ENCODE data around the gene IFITM1.
"Not testable (repeated sequence)": the region's sequence is repeated elsewhere in the genome, so short reads cannot be mapped to it uniquely, and the experiment has no call there.

Gene IFITM1

GRCh38 chr11:313787-314553 is at the start of gene IFITM1:
Gene IFITM1, plus strand, starts transcription at chr11:314040. Its CDS starts 131 bp downstream, at chr11:314171.
- Histone ChIP-seq H3K9me3 (ENCODE audit: control insufficient read depth, insufficient read depth, low read length) (no peaks in the 10 kb centered on the region), H3K4me3 (ENCODE audit: low read depth, low read length) (peak within 1 kb of the TSS; percentile 96), H3K27me3 (ENCODE audit: control insufficient read depth, insufficient read depth, low read length) (no peaks in the 10 kb centered on the region), H3K36me3 (ENCODE audit: control insufficient read depth, insufficient read depth, low read length) (peaks cover 14% of the 10 kb centered on the region), H3K9ac (ENCODE audit: low read depth, low read length) (peak within 1 kb of the TSS; percentile 85), H3K4me1 (ENCODE audit: control insufficient read depth, insufficient read depth, low read length) (peaks cover 24% of the 10 kb centered on the region)

DNA sequence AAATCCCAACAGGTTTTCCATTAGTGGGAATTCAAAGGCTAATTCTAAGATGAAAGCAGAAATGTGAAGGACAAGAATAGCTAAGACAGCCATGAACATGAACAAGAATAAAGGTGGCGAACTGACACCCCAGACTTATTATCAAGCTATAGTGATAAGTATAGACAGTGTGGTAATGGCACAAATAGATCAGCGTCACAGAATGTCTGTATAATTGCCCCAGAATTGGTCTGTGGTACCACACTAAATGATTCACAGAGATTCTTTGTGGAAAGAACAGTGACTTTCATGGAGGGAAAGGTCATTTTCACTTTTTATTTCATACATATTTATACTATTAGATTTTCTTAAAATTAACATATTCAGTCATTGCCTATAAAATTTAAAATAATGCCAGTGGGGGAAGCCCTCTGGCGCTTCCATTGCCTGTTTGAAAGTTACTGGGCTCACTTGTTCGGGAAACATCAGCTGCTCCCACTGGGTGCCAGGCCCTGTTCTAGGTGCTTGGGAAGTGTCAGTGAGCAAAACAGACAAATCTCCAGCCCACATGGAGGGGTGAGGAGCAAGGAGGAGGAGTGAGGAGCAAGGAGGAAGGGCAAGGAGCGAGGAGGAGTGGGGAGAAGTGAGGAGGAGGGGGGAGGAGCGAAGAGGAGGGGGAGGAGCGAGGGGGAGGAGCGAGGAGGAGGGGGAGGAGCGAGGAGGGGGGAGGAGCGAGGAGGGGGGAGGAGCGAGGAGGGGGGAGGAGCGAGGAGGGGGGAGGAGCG is 47.0 kb upstream of the IFITM1 start:
- Histone ChIP-seq H3K36me3 (ENCODE audit: control insufficient read depth, insufficient read depth, low read length) (no peaks in the 10 kb centered on the region), H3K9ac (ENCODE audit: low read depth, low read length) (no peak overlapping the region), H3K27me3 (ENCODE audit: control insufficient read depth, insufficient read depth, low read length) (peaks cover 3% of the 10 kb centered on the region), H3K4me1 (ENCODE audit: control insufficient read depth, insufficient read depth, low read length) (peaks cover 11% of the 10 kb centered on the region), H3K9me3 (ENCODE audit: control insufficient read depth, insufficient read depth, low read length) (no peaks in the 10 kb centered on the region), H3K4me3 (ENCODE audit: low read depth, low read length) (peak overlapping the region; percentile 13)

- Histone ChIP-seq H3K27me3 (ENCODE audit: control insufficient read depth, insufficient read depth, low read length) (peaks cover 3% of the 10 kb centered on the region), H3K9me3 (ENCODE audit: control insufficient read depth, insufficient read depth, low read length) (no peaks in the 10 kb centered on the region), H3K9ac (ENCODE audit: low read depth, low read length) (no peak overlapping the region), H3K4me1 (ENCODE audit: control insufficient read depth, insufficient read depth, low read length) (peaks cover 11% of the 10 kb centered on the region), H3K36me3 (ENCODE audit: control insufficient read depth, insufficient read depth, low read length) (no peaks in the 10 kb centered on the region), H3K4me3 (ENCODE audit: low read depth, low read length) (peak overlapping the region; percentile 67)
These were observed 46.3 kb upstream of the IFITM1 start for GRCh38 chr11:267491-267994.

DNA sequence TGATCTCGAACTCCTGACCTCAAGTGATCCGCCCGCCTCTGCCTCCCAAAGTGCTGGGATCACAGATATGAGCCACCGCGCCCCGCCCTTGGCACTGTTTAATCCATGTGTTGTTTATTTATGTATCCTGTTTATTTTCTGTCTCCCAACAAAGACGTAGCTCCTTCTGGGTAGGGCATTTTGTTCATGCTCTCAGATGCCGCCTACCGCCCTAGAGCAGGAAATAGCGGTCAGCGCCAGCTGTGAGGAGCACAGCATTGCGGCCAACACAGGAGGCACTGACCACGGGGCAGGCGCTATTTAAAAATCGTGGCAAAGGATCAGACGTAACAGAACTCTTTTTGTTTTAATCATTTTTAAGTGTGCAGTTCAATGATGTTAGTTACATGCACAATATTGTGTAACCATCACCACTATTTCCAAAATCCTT is 45.1 kb upstream of the IFITM1 start:
- H3K9ac ChIP-seq (ENCODE audit: low read depth, low read length); H3K36me3 ChIP-seq (ENCODE audit: control insufficient read depth, insufficient read depth, low read length); H3K9me3 ChIP-seq (ENCODE audit: control insufficient read depth, insufficient read depth, low read length); H3K27me3 ChIP-seq (ENCODE audit: control insufficient read depth, insufficient read depth, low read length): not testable (repeated sequence)
- Histone ChIP-seq H3K4me3 (ENCODE audit: low read depth, low read length) (peak overlapping the region; percentile 67), H3K4me1 (ENCODE audit: control insufficient read depth, insufficient read depth, low read length) (peaks cover 11% of the 10 kb centered on the region)

GRCh38 chr11:269146-269890 is 44.5 kb upstream of the IFITM1 start:
- Histone ChIP-seq H3K9ac (ENCODE audit: low read depth, low read length) (no peak overlapping the region), H3K4me1 (ENCODE audit: control insufficient read depth, insufficient read depth, low read length) (peaks cover 11% of the 10 kb centered on the region), H3K9me3 (ENCODE audit: control insufficient read depth, insufficient read depth, low read length) (no peaks in the 10 kb centered on the region), H3K4me3 (ENCODE audit: low read depth, low read length) (peak overlapping the region; percentile 67), H3K36me3 (ENCODE audit: control insufficient read depth, insufficient read depth, low read length) (no peaks in the 10 kb centered on the region), H3K27me3 (ENCODE audit: control insufficient read depth, insufficient read depth, low read length) (peaks cover 3% of the 10 kb centered on the region)

GRCh38 chr11:270451-271318 is 43.2 kb upstream of the IFITM1 start:
- H3K9ac ChIP-seq (ENCODE audit: low read depth, low read length), result no peak overlapping the region
- no peaks in the 10 kb centered on the region for H3K9me3 ChIP-seq (ENCODE audit: control insufficient read depth, insufficient read depth, low read length)
- no peaks in the 10 kb centered on the region for H3K36me3 ChIP-seq (ENCODE audit: control insufficient read depth, insufficient read depth, low read length)
- peaks cover 14% of the 10 kb centered on the region for H3K4me1 ChIP-seq (ENCODE audit: control insufficient read depth, insufficient read depth, low read length)
- H3K27me3 ChIP-seq (ENCODE audit: control insufficient read depth, insufficient read depth, low read length), result peaks cover 3% of the 10 kb centered on the region
- no peak overlapping the region for H3K4me3 ChIP-seq (ENCODE audit: low read depth, low read length)

- Histone ChIP-seq H3K4me3 (ENCODE audit: low read depth, low read length) (no peak overlapping the region), H3K27me3 (ENCODE audit: control insufficient read depth, insufficient read depth, low read length) (peaks cover 3% of the 10 kb centered on the region), H3K4me1 (ENCODE audit: control insufficient read depth, insufficient read depth, low read length) (peaks cover 14% of the 10 kb centered on the region), H3K9ac (ENCODE audit: low read depth, low read length) (no peak overlapping the region), H3K36me3 (ENCODE audit: control insufficient read depth, insufficient read depth, low read length) (no peaks in the 10 kb centered on the region), H3K9me3 (ENCODE audit: control insufficient read depth, insufficient read depth, low read length) (no peaks in the 10 kb centered on the region)
These were observed 42.5 kb upstream of the IFITM1 start for GRCh38 chr11:271319-271715.

GRCh38 chr11:272195-272930 is 41.5 kb upstream of the IFITM1 start:
- Histone ChIP-seq H3K4me3 (ENCODE audit: low read depth, low read length) (no peak overlapping the region), H3K4me1 (ENCODE audit: control insufficient read depth, insufficient read depth, low read length) (peaks cover 12% of the 10 kb centered on the region), H3K27me3 (ENCODE audit: control insufficient read depth, insufficient read depth, low read length) (peaks cover 3% of the 10 kb centered on the region), H3K36me3 (ENCODE audit: control insufficient read depth, insufficient read depth, low read length) (no peaks in the 10 kb centered on the region), H3K9ac (ENCODE audit: low read depth, low read length) (no peak overlapping the region), H3K9me3 (ENCODE audit: control insufficient read depth, insufficient read depth, low read length) (no peaks in the 10 kb centered on the region)

DNA sequence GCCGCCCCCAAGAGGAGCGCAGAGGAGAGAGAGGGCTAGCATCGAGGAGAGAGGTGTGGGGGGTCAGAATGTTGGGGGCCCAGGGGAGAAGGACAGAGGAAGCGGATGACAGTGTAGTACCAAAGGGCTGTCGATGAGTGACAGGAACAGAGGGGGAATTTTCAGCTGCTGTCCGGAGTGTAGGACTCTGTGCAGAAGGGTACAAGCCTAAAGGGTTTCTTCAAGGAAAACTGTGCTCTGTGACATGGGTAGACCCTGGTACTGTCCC is 41.0 kb upstream of the IFITM1 start:
- Histone ChIP-seq H3K4me3 (ENCODE audit: low read depth, low read length) (no peak overlapping the region), H3K9me3 (ENCODE audit: control insufficient read depth, insufficient read depth, low read length) (no peaks in the 10 kb centered on the region), H3K4me1 (ENCODE audit: control insufficient read depth, insufficient read depth, low read length) (peaks cover 9% of the 10 kb centered on the region), H3K9ac (ENCODE audit: low read depth, low read length) (no peak overlapping the region), H3K27me3 (ENCODE audit: control insufficient read depth, insufficient read depth, low read length) (peaks cover 6% of the 10 kb centered on the region), H3K36me3 (ENCODE audit: control insufficient read depth, insufficient read depth, low read length) (no peaks in the 10 kb centered on the region)

GRCh38 chr11:276219-276618 is 37.6 kb upstream of the IFITM1 start:
- H3K27me3 ChIP-seq (ENCODE audit: control insufficient read depth, insufficient read depth, low read length), result peaks cover 34% of the 10 kb centered on the region
- H3K4me1 ChIP-seq (ENCODE audit: control insufficient read depth, insufficient read depth, low read length), result peaks cover 3% of the 10 kb centered on the region
- no peak overlapping the region for H3K4me3 ChIP-seq (ENCODE audit: low read depth, low read length)
- H3K36me3 ChIP-seq (ENCODE audit: control insufficient read depth, insufficient read depth, low read length), result no peaks in the 10 kb centered on the region
- no peaks in the 10 kb centered on the region for H3K9me3 ChIP-seq (ENCODE audit: control insufficient read depth, insufficient read depth, low read length)
- no peak overlapping the region for H3K9ac ChIP-seq (ENCODE audit: low read depth, low read length)
